PFSK-1 (cell line): ENCODE data around the gene ARHGAP15.

Experiments used
- FOXP2 ChIP-seq: optimal IDR thresholded peaks from 2 replicates; pipeline ENCODE3; 2011; ENCODE audit warnings: borderline replicate concordance, control low read depth, inconsistent platforms; ENCODE audit not compliant: insufficient read depth; ENCODE audit errors: extremely low read length, extremely low read depth
- POLR2AphosphoS5 ChIP-seq: IDR thresholded peaks from 2 replicates; pipeline ENCODE4 v1.6.1; 2012; ENCODE audit warnings: low read depth, mild to moderate bottlenecking, control low read depth, low read length, moderate library complexity
- REST ChIP-seq, 2 experiments: IDR thresholded peaks; 2 replicates each; pipeline versions ENCODE4 v1.6.1 to v1.8.0; 2011 to 2012; ENCODE audit warnings: low read depth in 2 of 2, low read length in 2 of 2, control low read depth in 1 of 2, inconsistent platforms in 1 of 2, mild to moderate bottlenecking in 1 of 2, moderate library complexity in 1 of 2; ENCODE audit not compliant: insufficient read depth in 1 of 2
- SIN3A ChIP-seq: IDR thresholded peaks from 2 replicates; pipeline ENCODE4 v1.6.1; 2012; ENCODE audit warnings: mild to moderate bottlenecking, low read length, moderate library complexity, borderline replicate concordance; ENCODE audit not compliant: insufficient read depth
- TAF1 ChIP-seq: IDR thresholded peaks from 2 replicates; pipeline ENCODE4 v1.6.1; 2012; ENCODE audit warnings: low read length, control low read depth, borderline replicate concordance; ENCODE audit not compliant: insufficient read depth

Gene ARHGAP15

GRCh38 chr2:143577489-143577888 is 448.3 kb downstream of the ARHGAP15 start:
- TF ChIP-seq SIN3A: no peak
- no peak for TF ChIP-seq FOXP2
- TF ChIP-seq REST (IDR thresholded peaks at IDR 0.05; ENCODE audit: insufficient read depth in 1 of 2, low read depth in 2 of 2, low read length in 2 of 2): no peak
- no peak for TF ChIP-seq POLR2AphosphoS5
- no peak for TF ChIP-seq TAF1

GRCh38 chr2:143579456-143579855 is 450.2 kb downstream of the ARHGAP15 start:
- TF ChIP-seq TAF1 (no peak), REST (IDR thresholded peaks at IDR 0.05; ENCODE audit: insufficient read depth in 1 of 2, low read depth in 2 of 2, low read length in 2 of 2) (no peak), FOXP2 (no peak), POLR2AphosphoS5 (no peak), SIN3A (no peak)

GRCh38 chr2:143581134-143581533 is 451.9 kb downstream of the ARHGAP15 start:
- TF ChIP-seq SIN3A (no peak), POLR2AphosphoS5 (no peak), TAF1 (no peak), FOXP2 (no peak), REST (IDR thresholded peaks at IDR 0.05; ENCODE audit: insufficient read depth in 1 of 2, low read depth in 2 of 2, low read length in 2 of 2) (no peak)

GRCh38 chr2:143582046-143582747 is 453.0 kb downstream of the ARHGAP15 start:
- TF ChIP-seq REST (IDR thresholded peaks at IDR 0.05; ENCODE audit: insufficient read depth in 1 of 2, low read depth in 2 of 2, low read length in 2 of 2) (no peak), POLR2AphosphoS5 (no peak), SIN3A (no peak), TAF1 (no peak), FOXP2 (no peak)

GRCh38 chr2:143584936-143585335 is 455.7 kb downstream of the ARHGAP15 start:
- TF ChIP-seq POLR2AphosphoS5 (no peak), REST (IDR thresholded peaks at IDR 0.05; ENCODE audit: insufficient read depth in 1 of 2, low read depth in 2 of 2, low read length in 2 of 2) (no peak), TAF1 (no peak), SIN3A (no peak), FOXP2 (no peak)
